ENCODE data around the gene TCF25. TPM values are rescaled to one million over a fixed set of nuclear protein-coding genes. Genes with fewer than 3 reads are reported as not detected.

The TCF25 gene
- polyA plus RNA-seq, 4 donors = 110 to 136 (median 123) TPM

- DNase-seq (ENCODE audit: low read depth in 4 of 4, low spot score in 3 of 4) = no peak
These were observed 63.1 kb downstream of the TCF25 start for GRCh38 chr16:89936508-89936907.

GRCh38 chr16:89936981-89937380 is 63.6 kb downstream of the TCF25 start:
- DNase-seq (ENCODE audit: low read depth in 4 of 4, low spot score in 3 of 4) = no peak

- no peak for DNase-seq (ENCODE audit: low read depth in 4 of 4, low spot score in 3 of 4)
These were observed 64.9 kb downstream of the TCF25 start for GRCh38 chr16:89938175-89938885.

- DNase-seq (ENCODE audit: low read depth in 4 of 4, low spot score in 3 of 4) = no peak
These were observed 71.4 kb downstream of the TCF25 start for GRCh38 chr16:89944773-89945172.

- DNase-seq (ENCODE audit: low read depth in 4 of 4, low spot score in 3 of 4) = no peak
These were observed 72.3 kb downstream of the TCF25 start for GRCh38 chr16:89945654-89946053.

- no peak for DNase-seq (ENCODE audit: low read depth in 4 of 4, low spot score in 3 of 4)
These were observed 73.1 kb downstream of the TCF25 start for GRCh38 chr16:89946515-89946914.

- no peak for DNase-seq (ENCODE audit: low read depth in 4 of 4, low spot score in 3 of 4)
These were observed 75.8 kb downstream of the TCF25 start for GRCh38 chr16:89949121-89949742.

- no peak for DNase-seq (ENCODE audit: low read depth in 4 of 4, low spot score in 3 of 4)
These were observed 76.4 kb downstream of the TCF25 start for GRCh38 chr16:89949756-89950155.

GRCh38 chr16:89951509-89951908 is 78.1 kb downstream of the TCF25 start:
- DNase-seq (ENCODE audit: low read depth in 4 of 4, low spot score in 3 of 4) = no peak

GRCh38 chr16:89952049-89952448 is 78.7 kb downstream of the TCF25 start:
- DNase-seq (ENCODE audit: low read depth in 4 of 4, low spot score in 3 of 4) = no peak

GRCh38 chr16:89952551-89952950 is 79.2 kb downstream of the TCF25 start:
- DNase-seq (ENCODE audit: low read depth in 4 of 4, low spot score in 3 of 4) = no peak

GRCh38 chr16:89953671-89954406 is 80.4 kb downstream of the TCF25 start:
- DNase-seq (ENCODE audit: low read depth in 4 of 4, low spot score in 3 of 4) = no peak

GRCh38 chr16:89954462-89954861 is 81.1 kb downstream of the TCF25 start:
- DNase-seq (ENCODE audit: low read depth in 4 of 4, low spot score in 3 of 4) = no peak

- DNase-seq (ENCODE audit: low read depth in 4 of 4, low spot score in 3 of 4) = no peak
These were observed 81.8 kb downstream of the TCF25 start for GRCh38 chr16:89955001-89955685.

- no peak for DNase-seq (ENCODE audit: low read depth in 4 of 4, low spot score in 3 of 4)
These were observed 83.3 kb downstream of the TCF25 start for GRCh38 chr16:89956505-89957215.

GRCh38 chr16:89957216-89957785 is 83.9 kb downstream of the TCF25 start:
- DNase-seq (ENCODE audit: low read depth in 4 of 4, low spot score in 3 of 4) = no peak

- no peak for DNase-seq (ENCODE audit: low read depth in 4 of 4, low spot score in 3 of 4)
These were observed 84.7 kb downstream of the TCF25 start for GRCh38 chr16:89958068-89958467.

GRCh38 chr16:89958596-89958995 is 85.2 kb downstream of the TCF25 start:
- DNase-seq (ENCODE audit: low read depth in 4 of 4, low spot score in 3 of 4) = no peak

GRCh38 chr16:89960966-89961365 is 87.6 kb downstream of the TCF25 start:
- no peak for DNase-seq (ENCODE audit: low read depth in 4 of 4, low spot score in 3 of 4)

All from right renal pelvis (tissue), 4 donors.